Activated CD4-positive, alpha-beta memory T cell treated with anti-CD3 and anti-CD28 coated beads for 36 hours (primary cell): Measurements from ENCODE around the gene GP1BA. TPM values are rescaled to one million over a fixed set of nuclear protein-coding genes. Genes with fewer than 3 reads are reported as not detected.
"Not testable (repeated sequence)": the region's sequence is repeated elsewhere in the genome, so short reads cannot be mapped to it uniquely, and the experiment has no call there.

Source experiments
- CTCF ChIA-PET: fragments of 350-600 bp; sonication (Branson Sonifier 250); formaldehyde crosslinking; loops from one replicate; lab custom pipeline; 2021; ENCODE audit warnings: antibody characterized with exemption, inconsistent platforms; lab: Charles Lee
- POLR2A ChIA-PET: fragments of 350-600 bp; sonication (Branson Sonifier 250); formaldehyde crosslinking; loops from one replicate; lab custom pipeline; 2021; ENCODE audit warnings: antibody characterized with exemption; lab: Charles Lee
- DNase-seq: peaks from one replicate; pipeline ENCODE4 v3.0.0-alpha.2; 2020
- H3K27ac Mint-ChIP-seq: one replicate; pipeline ENCODE4 v1.8.0; 2021; ENCODE audit warnings: mixed read lengths
- H3K27me3 Mint-ChIP-seq: one replicate; pipeline ENCODE4 v1.8.0; 2021; ENCODE audit warnings: mixed read lengths
- H3K36me3 Mint-ChIP-seq: one replicate; pipeline ENCODE4 v1.8.0; 2021; ENCODE audit warnings: mixed read lengths
- H3K4me1 Mint-ChIP-seq: one replicate; pipeline ENCODE4 v1.8.0; 2021; ENCODE audit warnings: low read depth, mixed read lengths
- H3K4me3 Mint-ChIP-seq: one replicate; pipeline ENCODE4 v1.8.0; 2021; ENCODE audit warnings: mild to moderate bottlenecking, mixed read lengths
- H3K9me3 Mint-ChIP-seq: one replicate; pipeline ENCODE4 v1.8.0; 2021; ENCODE audit warnings: mixed read lengths
- intact Hi-C: fragments of 100-400 bp; cut with micrococcal nuclease; formaldehyde crosslinking; loops from one replicate; pipeline ENCODE4 v1.15.1; 2023
- total RNA-seq, 2 experiments: library from RNA; stranded (reverse); gene quantifications; one replicate each; pipeline ENCODE4 v1.2.3, GENCODE V29; 2021

The GP1BA gene
- total RNA-seq, 2 experiments from 2014 or later = not detected

- no peak for DNase-seq
- peaks cover 36% of the 10 kb centered on the region for H3K4me1 Mint-ChIP-seq
- ChIA-PET POLR2A (interaction anchor here (1.1 kb wide), 1 partner anchor 67 kb away, joined by 3 read pairs; no protein-coding TSS in a partner anchor), CTCF (interaction anchor here (0.8 to 2.1 kb wide), 15 partner anchors 10 to 687 kb away, joined by 3 to 10 read pairs (median 4); partner anchors contain the start of genes GLTPD2, RNF167, SLC25A11 and SPAG7)
- no peak overlapping the region for H3K4me3 Mint-ChIP-seq
- intact Hi-C loops = loop anchor here (2.0 to 5.0 kb wide), 2 partner anchors 38 to 110 kb away; partner anchors contain the start of genes RNF167 and SLC25A11
- H3K36me3 Mint-ChIP-seq = no peaks in the 10 kb centered on the region
- H3K9me3 Mint-ChIP-seq = no peaks in the 10 kb centered on the region
- no peak overlapping the region for H3K27ac Mint-ChIP-seq
- H3K27me3 Mint-ChIP-seq = peaks cover 1% of the 10 kb centered on the region
Measured at GRCh38 chr17:4902540-4902939, 29.5 kb upstream of the GP1BA start.

- H3K9me3 Mint-ChIP-seq = no peaks in the 10 kb centered on the region
- H3K4me1 Mint-ChIP-seq = peaks cover 36% of the 10 kb centered on the region
- H3K36me3 Mint-ChIP-seq = no peaks in the 10 kb centered on the region
- ChIA-PET POLR2A (interaction anchor here (0.9 to 1.1 kb wide), 2 partner anchors 66 to 114 kb away, joined by 3 to 4 read pairs; partner anchors contain the start of gene GLTPD2), CTCF (interaction anchor here (0.6 to 2.1 kb wide), 28 partner anchors 9 to 688 kb away, joined by 3 to 10 read pairs (median 3); partner anchors contain the start of genes GP1BA, PLD2, RNF167 and SLC25A11)
- peak within 1 kb of the TSS; percentile 39 for H3K27ac Mint-ChIP-seq
- peaks cover 1% of the 10 kb centered on the region for H3K27me3 Mint-ChIP-seq
- peak; percentile 84 for DNase-seq
- intact Hi-C loops = loop anchor here (2.0 to 5.0 kb wide), 2 partner anchors 38 to 111 kb away; partner anchors contain the start of genes RNF167 and SLC25A11
- H3K4me3 Mint-ChIP-seq = peak within 1 kb of the TSS; percentile 8
Measured at GRCh38 chr17:4903051-4903818, 28.8 kb upstream of the GP1BA start, which contains the start of gene CHRNE. CHRNE (minus strand) TSS chr17:4903098; CDS start chr17:4903063, 35 bp downstream.

- H3K9me3 Mint-ChIP-seq, H3K27me3 Mint-ChIP-seq, H3K27ac Mint-ChIP-seq, DNase-seq, POLR2A ChIA-PET, H3K4me3 Mint-ChIP-seq, CTCF ChIA-PET, H3K36me3 Mint-ChIP-seq: not testable (repeated sequence)
- intact Hi-C loops = loop anchor here (5.0 kb wide), 1 partner anchor 81 kb away; the partner anchor contains the start of gene CAMTA2
- peaks cover 17% of the 10 kb centered on the region for H3K4me1 Mint-ChIP-seq
Measured at GRCh38 chr17:4906642-4907041, 25.4 kb upstream of the GP1BA start.

- POLR2A ChIA-PET = interaction anchor here (0.5 to 0.8 kb wide), 2 partner anchors 37 to 199 kb away, joined by 3 read pairs; no protein-coding TSS in a partner anchor
- H3K4me3 Mint-ChIP-seq = no peak overlapping the region
- H3K4me1 Mint-ChIP-seq = peaks cover 4% of the 10 kb centered on the region
- intact Hi-C loops = loop anchor here (5.0 kb wide), 1 partner anchor 79 kb away; the partner anchor contains the start of gene CAMTA2
- CTCF ChIA-PET = interaction anchor here (0.6 to 2.2 kb wide), 23 partner anchors 8 to 203 kb away, joined by 3 to 16 read pairs (median 4); partner anchors contain the start of genes C17orf107, INCA1, KIF1C and RNF167
- peak; percentile 34 for DNase-seq
- no peak overlapping the region for H3K27ac Mint-ChIP-seq
- H3K36me3 Mint-ChIP-seq = no peaks in the 10 kb centered on the region
- no peaks in the 10 kb centered on the region for H3K27me3 Mint-ChIP-seq
- H3K9me3 Mint-ChIP-seq = no peaks in the 10 kb centered on the region
Measured at GRCh38 chr17:4908301-4908700, 23.8 kb upstream of the GP1BA start.

GRCh38 chr17:4908711-4909496 lies 23.2 kb upstream of the GP1BA start:
- Mint-ChIP-seq H3K27me3 (no peaks in the 10 kb centered on the region), H3K27ac (no peak overlapping the region), H3K4me1 (no peaks in the 10 kb centered on the region), H3K9me3 (no peaks in the 10 kb centered on the region), H3K4me3 (no peak overlapping the region), H3K36me3 (no peaks in the 10 kb centered on the region)
- ChIA-PET CTCF (interaction anchor here (0.6 to 2.2 kb wide), 30 partner anchors 9 to 202 kb away, joined by 3 to 16 read pairs (median 4); partner anchors contain the start of genes C17orf107, INCA1, KIF1C and RNF167), POLR2A (interaction anchor here (0.5 to 1.0 kb wide), 5 partner anchors 31 to 548 kb away, joined by 3 read pairs; partner anchors contain the start of genes PFN1, RNF167 and SLC25A11)
- DNase-seq = peak; percentile 89
- intact Hi-C loops = loop anchor here (1.0 to 5.0 kb wide), 4 partner anchors 30 to 153 kb away; partner anchors contain the start of gene CAMTA2

- Mint-ChIP-seq H3K36me3 (no peaks in the 10 kb centered on the region), H3K27ac (no peak overlapping the region), H3K27me3 (no peaks in the 10 kb centered on the region), H3K4me1 (no peaks in the 10 kb centered on the region), H3K4me3 (no peak overlapping the region), H3K9me3 (no peaks in the 10 kb centered on the region)
- ChIA-PET POLR2A (interaction anchor here (1.0 kb wide), 1 partner anchor 10 kb away, joined by 3 read pairs; no protein-coding TSS in a partner anchor), CTCF (no interaction called here)
- intact Hi-C loops = no loop called here
- no peak for DNase-seq
Measured at GRCh38 chr17:4913994-4914393, 18.1 kb upstream of the GP1BA start.

- H3K36me3 Mint-ChIP-seq, H3K4me3 Mint-ChIP-seq, H3K9me3 Mint-ChIP-seq, intact Hi-C loops, H3K4me1 Mint-ChIP-seq, H3K27ac Mint-ChIP-seq, DNase-seq, H3K27me3 Mint-ChIP-seq: not testable (repeated sequence)
- ChIA-PET POLR2A (interaction anchor here (1.0 kb wide), 1 partner anchor 10 kb away, joined by 3 read pairs; no protein-coding TSS in a partner anchor), CTCF (interaction anchor here (1.2 kb wide), 1 partner anchor 10 kb away, joined by 3 read pairs; no protein-coding TSS in a partner anchor)
Measured at GRCh38 chr17:4914551-4914950, 17.5 kb upstream of the GP1BA start.

- H3K27ac Mint-ChIP-seq = no peak overlapping the region
Measured at GRCh38 chr17:4919511-4920047, 12.5 kb upstream of the GP1BA start.

GRCh38 chr17:4920351-4921048 lies 11.6 kb upstream of the GP1BA start:
- intact Hi-C loops = no loop called here
- no peak for DNase-seq
- no peaks in the 10 kb centered on the region for H3K9me3 Mint-ChIP-seq
- H3K27ac Mint-ChIP-seq = no peak overlapping the region
- H3K4me3 Mint-ChIP-seq = no peak overlapping the region
- ChIA-PET CTCF (interaction anchor here (1.2 to 1.6 kb wide), 3 partner anchors 12 to 19 kb away, joined by 3 to 4 read pairs (median 3); partner anchors contain the start of genes RNF167 and SLC25A11), POLR2A (interaction anchor here (0.9 kb wide), 1 partner anchor 12 kb away, joined by 5 read pairs; no protein-coding TSS in a partner anchor)
- no peaks in the 10 kb centered on the region for H3K36me3 Mint-ChIP-seq
- no peaks in the 10 kb centered on the region for H3K4me1 Mint-ChIP-seq
- H3K27me3 Mint-ChIP-seq = no peaks in the 10 kb centered on the region

More at GRCh38 chr17:4919511-4920047, 12.5 kb upstream of the GP1BA start:
- H3K9me3 Mint-ChIP-seq = no peaks in the 10 kb centered on the region
- H3K4me3 Mint-ChIP-seq = no peak overlapping the region
- no peak for DNase-seq
- no peaks in the 10 kb centered on the region for H3K36me3 Mint-ChIP-seq
- no peaks in the 10 kb centered on the region for H3K27me3 Mint-ChIP-seq
- intact Hi-C loops = no loop called here
- POLR2A ChIA-PET = no interaction called here
- no peaks in the 10 kb centered on the region for H3K4me1 Mint-ChIP-seq
- CTCF ChIA-PET = interaction anchor here (1.2 to 1.6 kb wide), 3 partner anchors 11 to 20 kb away, joined by 3 to 4 read pairs (median 3); partner anchors contain the start of genes CHRNE, RNF167 and SLC25A11

GRCh38 chr17:4921320-4921719 lies 10.8 kb upstream of the GP1BA start:
- H3K36me3 Mint-ChIP-seq = no peaks in the 10 kb centered on the region

More at GRCh38 chr17:4921320-4921719, 10.8 kb upstream of the GP1BA start:
- POLR2A ChIA-PET = no interaction called here
- CTCF ChIA-PET = interaction anchor here (1.2 kb wide), 1 partner anchor 13 kb away, joined by 3 read pairs; no protein-coding TSS in a partner anchor
- intact Hi-C loops = no loop called here
- Mint-ChIP-seq H3K27me3 (no peaks in the 10 kb centered on the region), H3K9me3 (no peaks in the 10 kb centered on the region), H3K4me1 (no peaks in the 10 kb centered on the region), H3K27ac (no peak overlapping the region), H3K4me3 (no peak overlapping the region)
- no peak for DNase-seq
